Neural cell (in vitro differentiated cells): ENCODE data around the gene SLC39A3. TPM values are rescaled to one million over a fixed set of nuclear protein-coding genes. Genes with fewer than 3 reads are reported as not detected.

Experiments used
- H2AFZ ChIP-seq: fragments of 200-600, 300-800 bp; sonication (generic), shearing (Covaris generic); 2 replicates; pipeline ENCODE4 v1.6.0; 2014; ENCODE audit warnings: low read depth, mild to moderate bottlenecking, antibody characterized with exemption, low read length, moderate library complexity
- H3F3A ChIP-seq: fragments of 200-600 bp; shearing (Covaris generic); 2 replicates; pipeline ENCODE4 v1.6.1; 2016; ENCODE audit warnings: mild to moderate bottlenecking, moderate library complexity, mixed read lengths, antibody characterized with exemption, low read length; ENCODE audit not compliant: insufficient read depth, poor library complexity, severe bottlenecking
- H3K27ac ChIP-seq: fragments of 200-600, 300-800 bp; sonication (generic), shearing (Covaris generic); 2 replicates; pipeline ENCODE4 v1.5.1; 2014; ENCODE audit warnings: mild to moderate bottlenecking, low read length, moderate library complexity
- H3K27me3 ChIP-seq: fragments of 300-800, 200-600 bp; sonication (generic), shearing (Covaris generic); 2 replicates; pipeline ENCODE4 v1.6.0; 2014; ENCODE audit warnings: mild to moderate bottlenecking, low read depth, low read length, moderate library complexity; ENCODE audit not compliant: insufficient read depth
- H3K36me3 ChIP-seq: fragments of 300-800, 200-600 bp; sonication (generic), shearing (Covaris generic); 2 replicates; pipeline ENCODE4 v1.5.1; 2014; ENCODE audit warnings: mild to moderate bottlenecking, antibody characterized with exemption, low read length, moderate library complexity; ENCODE audit not compliant: insufficient read depth
- H3K4me2 ChIP-seq: fragments of 300-800, 200-600 bp; sonication (generic), shearing (Covaris generic); 2 replicates; pipeline ENCODE4 v1.6.0; 2014; ENCODE audit warnings: mild to moderate bottlenecking, low read length
- H3K4me3 ChIP-seq: fragments of 300-800, 200-600 bp; sonication (generic), shearing (Covaris generic); 2 replicates; pipeline ENCODE4 v1.5.1; 2014; ENCODE audit warnings: mild to moderate bottlenecking, low read length, moderate library complexity
- H3K79me2 ChIP-seq: fragments of 200-600 bp; shearing (Covaris generic); replicated peaks from 2 replicates; pipeline ENCODE4 v1.6.0; 2014; ENCODE audit warnings: mild to moderate bottlenecking, low read length, moderate library complexity; ENCODE audit not compliant: insufficient read depth
- H3K9ac ChIP-seq: fragments of 300-800, 200-600 bp; sonication (generic), shearing (Covaris generic); 2 replicates; pipeline ENCODE4 v1.6.1; 2016; ENCODE audit warnings: mild to moderate bottlenecking, low read length, mixed read lengths
- H3K9me2 ChIP-seq: fragments of 200-600 bp; shearing (Covaris generic); 2 replicates; pipeline ENCODE4 v1.6.1; 2016; ENCODE audit warnings: mild to moderate bottlenecking, low read length, mixed read lengths; ENCODE audit not compliant: insufficient read depth
- H3K9me3 ChIP-seq: fragments of 200-600, 300-800 bp; sonication (generic), shearing (Covaris generic); 2 replicates; pipeline ENCODE4 v1.6.1; 2016; ENCODE audit warnings: mild to moderate bottlenecking, mixed run types, low read length, moderate library complexity, mixed read lengths
- H4K20me1 ChIP-seq: fragments of 200-600 bp; shearing (Covaris generic); 2 replicates; pipeline ENCODE4 v1.6.1; 2016; ENCODE audit warnings: mild to moderate bottlenecking, mixed run types; ENCODE audit not compliant: insufficient read depth
- CTCF ChIP-seq: fragments of 450-650 bp; IDR thresholded peaks from 2 replicates; pipeline ENCODE4 v1.5.1; 2014; ENCODE audit warnings: antibody characterized with exemption, mild to moderate bottlenecking, moderate library complexity; ENCODE audit not compliant: poor library complexity, severe bottlenecking
- EP300 ChIP-seq: fragments of 450-650 bp; conservative IDR thresholded peaks from 2 replicates; pipeline ENCODE4 v1.6.1; 2014; ENCODE audit warnings: antibody characterized with exemption, mild to moderate bottlenecking, moderate library complexity; ENCODE audit not compliant: poor library complexity, severe bottlenecking
- EZH2 ChIP-seq: fragments of 200-600, 300-800 bp; shearing (Covaris generic), sonication (generic); IDR thresholded peaks from 2 replicates; pipeline ENCODE4 v1.6.1; 2014; ENCODE audit warnings: antibody characterized with exemption, low read length, borderline replicate concordance, mild to moderate bottlenecking; ENCODE audit not compliant: insufficient read depth, poor library complexity, severe bottlenecking
- MXI1 ChIP-seq: fragments of 450-650 bp; conservative IDR thresholded peaks from 2 replicates; pipeline ENCODE4 v1.6.1; 2014; ENCODE audit warnings: antibody characterized with exemption, mild to moderate bottlenecking; ENCODE audit not compliant: poor library complexity, severe bottlenecking
- POLR2AphosphoS5 ChIP-seq: IDR thresholded peaks from 2 replicates; pipeline ENCODE4 v1.6.1; 2012
- RAD21 ChIP-seq: fragments of 450-650 bp; conservative IDR thresholded peaks from 2 replicates; pipeline ENCODE4 v1.6.1; 2014; ENCODE audit warnings: antibody characterized with exemption, mild to moderate bottlenecking, moderate library complexity
- REST ChIP-seq: IDR thresholded peaks from 2 replicates; pipeline ENCODE4 v1.6.1; 2012; ENCODE audit warnings: borderline replicate concordance
- SMC3 ChIP-seq: fragments of 450-650 bp; conservative IDR thresholded peaks from 2 replicates; pipeline ENCODE4 v1.6.1; 2014; ENCODE audit warnings: antibody characterized with exemption, mild to moderate bottlenecking, moderate library complexity; ENCODE audit not compliant: poor library complexity
- TAF1 ChIP-seq: IDR thresholded peaks from 2 replicates; pipeline ENCODE4 v1.6.1; 2012; ENCODE audit warnings: low read depth
- polyA plus RNA-seq: library from polyadenylated mRNA; depleted of rRNA; stranded (reverse); fragments of >200 nt; gene quantifications from 2 replicates; pipeline ENCODE4 v1.2.3, GENCODE V29; 2014

Gene SLC39A3
- polyA plus RNA-seq, 1 donor from 2014 or later = 72.8 TPM

GRCh38 chr19:2755448-2755705 is 15.6 kb upstream of the SLC39A3 start:
- TF ChIP-seq CTCF (no peak), REST (no peak), MXI1 (no peak), EP300 (no peak), SMC3 (no peak), EZH2 (no peak), TAF1 (no peak), POLR2AphosphoS5 (no peak), RAD21 (no peak)
- H3K27ac ChIP-seq = no peak overlapping the region
- no peaks in the 10 kb centered on the region for H3F3A ChIP-seq
- no peak overlapping the region for H2AFZ ChIP-seq
- H3K4me2 ChIP-seq = no peak overlapping the region
- no peaks in the 10 kb centered on the region for H3K27me3 ChIP-seq
- H3K4me3 ChIP-seq = no peak overlapping the region
- no peaks in the 10 kb centered on the region for H3K36me3 ChIP-seq
- H3K9me2 ChIP-seq = no peaks in the 10 kb centered on the region
- H4K20me1 ChIP-seq = no peaks in the 10 kb centered on the region
- H3K9ac ChIP-seq = no peak overlapping the region
- H3K79me2 ChIP-seq = no peaks in the 10 kb centered on the region
- no peaks in the 10 kb centered on the region for H3K9me3 ChIP-seq

GRCh38 chr19:2754659-2755447 is 15.0 kb upstream of the SLC39A3 start:
- no peak overlapping the region for H3K9ac ChIP-seq
- no peaks in the 10 kb centered on the region for H3F3A ChIP-seq
- no peak overlapping the region for H3K4me2 ChIP-seq
- no peaks in the 10 kb centered on the region for H3K9me3 ChIP-seq
- H2AFZ ChIP-seq = no peak overlapping the region
- H3K27ac ChIP-seq = no peak overlapping the region
- H3K36me3 ChIP-seq = no peaks in the 10 kb centered on the region
- no peak overlapping the region for H3K4me3 ChIP-seq
- no peaks in the 10 kb centered on the region for H3K79me2 ChIP-seq
- TF ChIP-seq EP300 = no peak
- TF ChIP-seq POLR2AphosphoS5 = no peak
- no peak for TF ChIP-seq REST
- TF ChIP-seq TAF1 = no peak
- TF ChIP-seq SMC3 = no peak
- no peak for TF ChIP-seq EZH2
- TF ChIP-seq MXI1 = no peak
- TF ChIP-seq CTCF = no peak
- no peak for TF ChIP-seq RAD21
- H3K9me2 ChIP-seq = no peaks in the 10 kb centered on the region
- H4K20me1 ChIP-seq = no peaks in the 10 kb centered on the region
- H3K27me3 ChIP-seq = no peaks in the 10 kb centered on the region
